HG02588 (cell line): ENCODE results near the gene SEC61B.
A peak's percentile ranks its signal among the peaks of the same experiment; 100 is the strongest.
"Not testable (repeated sequence)": the region's sequence is repeated elsewhere in the genome, so short reads cannot be mapped to it uniquely, and the experiment has no call there.

ENCODE experiments used
- ATAC-seq: cut with Tn5 transposase; IDR thresholded peaks from one replicate; pipeline ENCODE4 v1.9.1; 2021; ENCODE audit warnings: mild to moderate bottlenecking, moderate library complexity; ENCODE audit not compliant: unreplicated experiment

The SEC61B gene

GRCh38 chr9:99190597-99191283 is 31.3 kb upstream of the SEC61B start:
- ATAC-seq = no peak

GRCh38 chr9:99192786-99193465 is 29.2 kb upstream of the SEC61B start:
- no peak for ATAC-seq

GRCh38 chr9:99193466-99193821 is 28.6 kb upstream of the SEC61B start:
- ATAC-seq = no peak

- ATAC-seq = not testable (repeated sequence)
These were observed 25.6 kb upstream of the SEC61B start for GRCh38 chr9:99196484-99196883.

GRCh38 chr9:99197124-99197630 is 24.9 kb upstream of the SEC61B start:
- no peak for ATAC-seq

- ATAC-seq = no peak
These were observed 24.1 kb upstream of the SEC61B start for GRCh38 chr9:99197987-99198386.

GRCh38 chr9:99199938-99200539 is 22.0 kb upstream of the SEC61B start:
- no peak for ATAC-seq

GRCh38 chr9:99201603-99202002 is 20.5 kb upstream of the SEC61B start:
- ATAC-seq = no peak

- no peak for ATAC-seq
These were observed 11.5 kb upstream of the SEC61B start for GRCh38 chr9:99210572-99210971.

- no peak for ATAC-seq
These were observed 10.3 kb upstream of the SEC61B start for GRCh38 chr9:99211746-99212145.

GRCh38 chr9:99213197-99213596 is 8.9 kb upstream of the SEC61B start:
- ATAC-seq = no peak

GRCh38 chr9:99216073-99216472 is 6.0 kb upstream of the SEC61B start:
- ATAC-seq = no peak

- ATAC-seq = no peak
These were observed 2.1 kb upstream of the SEC61B start for GRCh38 chr9:99220011-99220410.

GRCh38 chr9:99221266-99221620 is 839 bp upstream of the SEC61B start:
- peak; percentile 27 for ATAC-seq

GRCh38 chr9:99222416-99223270 is 561 bp downstream of the SEC61B start:
- ATAC-seq = peak; percentile 20

GRCh38 chr9:99224445-99224844 is 2.4 kb downstream of the SEC61B start:
- ATAC-seq = no peak

GRCh38 chr9:99226054-99226453 is 4.0 kb downstream of the SEC61B start:
- ATAC-seq = no peak

GRCh38 chr9:99230206-99230605 is 8.1 kb downstream of the SEC61B start:
- no peak for ATAC-seq

GRCh38 chr9:99231711-99232110 is 9.6 kb downstream of the SEC61B start:
- ATAC-seq = no peak

- no peak for ATAC-seq
These were observed 12.5 kb downstream of the SEC61B start for GRCh38 chr9:99234618-99235017.

- ATAC-seq = no peak
These were observed 13.0 kb downstream of the SEC61B start for GRCh38 chr9:99235069-99235468.
